HG03565 (cell line): ENCODE data around the gene FOXC2.

Experiments
- ATAC-seq: cut with Tn5 transposase; IDR thresholded peaks from one replicate; pipeline ENCODE4 v1.9.1; 2021; ENCODE audit warnings: mild to moderate bottlenecking, moderate library complexity; ENCODE audit not compliant: unreplicated experiment

Gene FOXC2

DNA sequence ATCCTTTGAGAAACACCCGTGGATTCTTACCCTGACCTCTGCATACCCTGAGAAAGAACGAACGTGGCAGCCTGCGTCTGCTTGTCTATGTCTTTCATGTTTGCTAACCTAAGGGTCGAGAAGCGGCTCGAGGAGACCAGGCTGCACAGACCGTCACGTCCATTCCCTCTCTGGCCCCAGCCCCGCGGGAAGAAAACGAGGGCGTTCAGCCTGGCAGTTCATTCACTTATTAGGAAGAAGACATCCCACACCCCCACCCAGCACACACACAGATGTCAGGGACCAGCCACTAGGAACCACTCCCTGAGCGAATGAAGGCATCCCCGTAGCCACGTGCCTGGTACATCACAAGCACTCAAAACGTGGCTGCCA, 10.9 kb upstream of the FOXC2 start:
- no peak for ATAC-seq

- no peak for ATAC-seq
Observed at GRCh38 chr16:86556576-86556975, 10.1 kb upstream of the FOXC2 start.

- no peak for ATAC-seq
Observed at GRCh38 chr16:86557587-86557986, 9.0 kb upstream of the FOXC2 start.

GRCh38 chr16:86558355-86559193, 8.1 kb upstream of the FOXC2 start:
- no peak for ATAC-seq

GRCh38 chr16:86559802-86560305, 6.8 kb upstream of the FOXC2 start:
- ATAC-seq = no peak

DNA sequence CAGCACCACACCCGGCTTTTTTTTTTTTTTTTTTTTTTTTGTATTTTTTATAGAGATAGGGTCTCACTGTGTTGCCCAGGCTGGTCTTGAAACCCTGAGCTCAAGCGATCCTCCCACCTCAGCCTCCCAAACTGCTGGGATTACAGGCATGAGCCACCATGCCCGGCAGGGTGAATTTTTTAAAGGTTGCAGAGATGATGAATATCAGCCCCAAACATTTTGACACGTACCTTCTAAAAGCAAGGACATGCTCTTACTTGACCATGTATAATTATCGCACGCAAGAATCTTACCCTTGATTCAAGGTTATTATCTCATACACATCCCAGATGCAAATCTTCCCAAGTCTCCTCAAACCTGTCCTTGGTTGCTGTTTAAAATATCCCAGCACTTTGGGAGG, 4.3 kb upstream of the FOXC2 start:
- ATAC-seq = no peak

GRCh38 chr16:86563469-86564345, 2.9 kb upstream of the FOXC2 start:
- ATAC-seq = no peak

DNA sequence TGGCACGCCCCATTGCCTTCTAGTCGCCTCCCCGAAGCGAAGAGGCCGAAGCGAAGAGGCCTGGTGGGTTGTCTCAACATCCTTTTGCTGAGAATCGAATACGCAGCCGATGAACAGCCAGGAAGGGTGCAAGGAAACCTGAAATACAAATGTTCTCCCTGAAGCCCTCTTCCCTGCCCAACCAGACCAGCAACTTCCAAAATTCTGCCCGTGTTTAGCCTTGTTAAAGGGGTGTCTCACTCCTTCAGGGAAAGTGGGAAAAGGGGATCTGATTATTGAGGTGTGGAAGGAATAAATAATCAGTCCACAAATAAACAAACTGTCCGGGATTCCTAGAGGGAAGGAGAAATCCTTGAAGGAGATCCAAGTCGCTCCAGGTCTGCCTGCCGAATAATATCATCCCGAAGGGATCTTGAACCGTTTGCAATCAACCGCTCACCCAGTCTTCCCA, 1.4 kb upstream of the FOXC2 start:
- no peak for ATAC-seq

DNA sequence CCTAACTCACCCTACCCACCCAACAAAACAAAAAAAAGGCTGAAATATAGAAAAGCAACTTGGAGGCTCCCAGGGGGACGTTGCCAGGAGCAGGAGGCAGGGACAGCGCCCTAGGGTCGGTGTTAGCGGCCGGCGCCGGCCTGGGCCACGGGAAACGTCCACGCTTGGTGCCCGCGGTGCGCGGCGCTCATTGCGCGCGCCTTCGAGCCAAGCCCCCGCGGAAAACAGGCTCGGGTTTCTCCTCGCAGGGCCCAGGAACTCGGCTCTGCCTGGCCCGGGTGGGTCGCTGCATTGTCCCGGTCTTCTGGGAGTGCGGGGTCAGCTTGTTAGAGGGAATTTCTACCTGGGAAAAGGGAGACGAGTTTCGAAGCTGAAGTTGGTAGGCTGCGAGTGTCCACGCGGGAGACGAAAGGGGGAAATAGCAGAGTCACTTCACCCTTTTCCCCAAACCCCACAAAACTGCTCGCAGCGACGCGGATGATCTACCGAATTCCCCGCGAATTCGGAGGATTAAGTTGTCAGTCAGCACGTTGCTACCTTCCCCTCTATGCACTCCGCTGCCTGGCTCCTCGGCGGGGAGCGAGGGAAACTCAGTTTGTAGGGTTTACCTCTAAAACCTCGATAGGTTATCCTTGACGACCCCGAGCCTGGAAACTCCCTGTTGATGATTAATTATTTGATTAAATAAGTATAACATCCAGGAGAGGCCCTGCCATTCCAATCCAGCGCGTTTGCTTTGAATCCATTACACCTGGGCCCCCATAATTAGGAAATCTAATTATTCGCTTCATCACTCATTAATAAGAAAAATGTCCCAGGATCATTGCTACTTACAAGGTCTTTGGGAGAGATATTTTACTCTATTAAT, 751 bp upstream of the FOXC2 start:
- ATAC-seq = no peak

GRCh38 chr16:86566966-86567700, 504 bp downstream of the FOXC2 start:
- ATAC-seq = no peak

DNA sequence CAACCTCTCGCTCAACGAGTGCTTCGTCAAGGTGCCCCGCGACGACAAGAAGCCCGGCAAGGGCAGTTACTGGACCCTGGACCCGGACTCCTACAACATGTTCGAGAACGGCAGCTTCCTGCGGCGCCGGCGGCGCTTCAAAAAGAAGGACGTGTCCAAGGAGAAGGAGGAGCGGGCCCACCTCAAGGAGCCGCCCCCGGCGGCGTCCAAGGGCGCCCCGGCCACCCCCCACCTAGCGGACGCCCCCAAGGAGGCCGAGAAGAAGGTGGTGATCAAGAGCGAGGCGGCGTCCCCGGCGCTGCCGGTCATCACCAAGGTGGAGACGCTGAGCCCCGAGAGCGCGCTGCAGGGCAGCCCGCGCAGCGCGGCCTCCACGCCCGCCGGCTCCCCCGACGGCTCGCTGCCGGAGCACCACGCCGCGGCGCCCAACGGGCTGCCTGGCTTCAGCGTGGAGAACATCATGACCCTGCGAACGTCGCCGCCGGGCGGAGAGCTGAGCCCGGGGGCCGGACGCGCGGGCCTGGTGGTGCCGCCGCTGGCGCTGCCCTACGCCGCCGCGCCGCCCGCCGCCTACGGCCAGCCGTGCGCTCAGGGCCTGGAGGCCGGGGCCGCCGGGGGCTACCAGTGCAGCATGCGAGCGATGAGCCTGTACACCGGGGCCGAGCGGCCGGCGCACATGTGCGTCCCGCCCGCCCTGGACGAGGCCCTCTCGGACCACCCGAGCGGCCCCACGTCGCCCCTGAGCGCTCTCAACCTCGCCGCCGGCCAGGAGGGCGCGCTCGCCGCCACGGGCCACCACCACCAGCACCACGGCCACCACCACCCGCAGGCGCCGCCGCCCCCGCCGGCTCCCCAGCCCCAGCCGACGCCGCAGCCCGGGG, 1.3 kb downstream of the FOXC2 start:
- ATAC-seq = no peak

GRCh38 chr16:86568677-86569623, 2.3 kb downstream of the FOXC2 start:
- no peak for ATAC-seq

- ATAC-seq = no peak
Observed at GRCh38 chr16:86569701-86570447, 3.2 kb downstream of the FOXC2 start.

- no peak for ATAC-seq
Observed at GRCh38 chr16:86570558-86571529, 4.2 kb downstream of the FOXC2 start.

- ATAC-seq = no peak
Observed at GRCh38 chr16:86571530-86571915, 4.9 kb downstream of the FOXC2 start.

DNA sequence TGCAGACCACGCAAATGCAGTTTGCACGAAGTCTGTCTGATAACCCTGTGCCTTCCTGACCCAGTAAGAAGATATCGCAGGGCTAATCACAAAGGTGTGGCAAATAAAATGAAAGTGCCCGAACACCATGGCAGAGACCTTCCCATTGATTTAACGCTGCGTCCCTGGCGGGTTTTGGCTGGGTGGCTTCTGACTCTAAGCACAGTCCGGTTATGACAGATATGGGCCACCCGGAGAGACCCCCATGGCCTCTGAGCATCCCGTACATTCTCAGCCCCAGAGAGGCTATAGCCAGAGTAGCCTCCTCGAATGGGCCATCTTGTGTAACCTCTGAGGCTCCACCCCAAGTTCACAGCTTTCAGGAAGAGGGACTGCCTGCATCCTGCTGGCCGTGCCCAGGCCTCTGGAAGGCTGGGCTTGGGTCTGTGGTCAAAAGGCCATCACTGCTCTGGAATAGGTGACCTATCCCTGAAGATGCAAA, 5.5 kb downstream of the FOXC2 start:
- no peak for ATAC-seq
